Renal cortical epithelial cell (primary cell): ENCODE measurements around the gene PSMA7. TPM values are rescaled to one million over a fixed set of nuclear protein-coding genes. Genes with fewer than 3 reads are reported as not detected.
A peak's percentile ranks its signal among the peaks of the same experiment; 100 is the strongest.

Experiments
- DNase-seq: peaks from one replicate; pipeline ENCODE4 v3.0.0-alpha.2; 2011; ENCODE audit warnings: low read depth
- total RNA-seq: library from RNA; depleted of rRNA; stranded (reverse); fragments of >200 nt; gene quantifications from 2 replicates; pipeline ENCODE4 v1.2.3, GENCODE V29; 2014

Gene PSMA7
- total RNA-seq, 1 donor from 2014 or later: 356 TPM

DNA sequence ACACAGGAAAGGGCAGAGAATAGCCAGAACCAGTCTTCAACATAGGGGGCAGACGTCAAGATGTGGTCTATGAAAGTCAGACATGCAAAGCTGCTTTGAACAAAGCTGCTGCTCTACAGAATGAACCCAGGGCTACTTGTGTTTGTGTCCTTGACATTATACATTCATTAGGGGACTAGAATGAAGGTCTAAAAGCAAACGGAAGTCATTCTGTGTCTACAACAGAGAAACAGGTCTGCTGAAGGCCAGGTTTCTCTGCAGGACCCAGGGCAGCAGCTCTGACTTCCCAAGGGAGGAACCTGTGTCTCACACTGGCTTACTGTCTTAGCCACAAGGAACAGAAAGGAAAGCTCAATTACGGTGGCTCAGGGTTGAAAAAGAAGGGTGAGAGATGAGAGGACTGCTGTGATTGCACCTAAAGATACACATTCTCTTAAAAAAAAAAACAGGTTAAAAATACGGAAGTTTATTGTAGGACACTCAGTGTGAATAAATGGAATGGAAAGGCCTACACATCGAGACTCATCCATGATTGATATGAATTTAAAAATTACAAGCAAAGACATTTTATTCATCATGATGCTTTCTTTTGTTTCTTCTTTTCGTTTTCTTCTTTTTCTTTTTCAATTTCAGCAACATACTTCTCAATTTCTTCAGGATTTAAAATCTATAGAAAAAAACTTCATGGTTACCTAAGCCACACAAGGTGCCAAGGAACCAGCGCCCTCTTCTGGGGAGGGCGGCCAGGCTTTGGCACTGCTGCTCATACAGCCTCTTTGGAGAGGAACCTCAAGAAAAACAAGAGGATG, 6.7 kb downstream of the PSMA7 start:
- peak; percentile 59 for DNase-seq

DNA sequence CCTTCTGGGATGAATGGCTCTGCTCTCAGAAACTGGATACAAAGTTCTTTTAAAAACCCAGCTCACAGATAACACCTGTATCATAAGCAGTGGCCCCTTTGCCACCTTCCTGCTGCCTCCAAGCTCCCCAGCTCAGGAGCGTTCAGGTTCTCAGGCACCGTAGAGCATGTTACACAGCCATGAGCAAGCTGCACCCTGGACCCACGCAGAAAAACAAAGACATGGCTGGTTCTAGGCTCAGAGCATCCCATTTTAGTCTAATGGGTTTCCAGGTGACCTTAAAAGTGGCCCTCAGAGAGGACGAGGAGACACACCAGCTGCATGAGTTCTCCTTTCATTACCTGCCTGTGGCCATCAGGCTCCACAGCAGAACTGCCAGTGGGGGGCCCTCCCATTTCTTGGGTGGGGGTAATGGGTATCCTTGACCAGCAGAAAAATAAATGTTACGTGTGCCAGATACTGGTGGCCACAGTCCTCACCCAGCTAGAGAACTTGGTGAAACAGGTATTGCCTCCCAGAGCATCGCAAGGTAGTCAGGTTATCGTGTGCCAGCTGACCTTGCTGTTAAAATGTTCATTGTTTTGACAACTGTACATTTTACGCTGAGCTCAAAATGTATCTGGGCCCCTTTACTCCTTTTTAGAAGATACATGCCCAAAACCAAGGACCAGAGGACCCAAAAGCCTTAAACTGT, 7.5 kb downstream of the PSMA7 start:
- no peak for DNase-seq

DNA sequence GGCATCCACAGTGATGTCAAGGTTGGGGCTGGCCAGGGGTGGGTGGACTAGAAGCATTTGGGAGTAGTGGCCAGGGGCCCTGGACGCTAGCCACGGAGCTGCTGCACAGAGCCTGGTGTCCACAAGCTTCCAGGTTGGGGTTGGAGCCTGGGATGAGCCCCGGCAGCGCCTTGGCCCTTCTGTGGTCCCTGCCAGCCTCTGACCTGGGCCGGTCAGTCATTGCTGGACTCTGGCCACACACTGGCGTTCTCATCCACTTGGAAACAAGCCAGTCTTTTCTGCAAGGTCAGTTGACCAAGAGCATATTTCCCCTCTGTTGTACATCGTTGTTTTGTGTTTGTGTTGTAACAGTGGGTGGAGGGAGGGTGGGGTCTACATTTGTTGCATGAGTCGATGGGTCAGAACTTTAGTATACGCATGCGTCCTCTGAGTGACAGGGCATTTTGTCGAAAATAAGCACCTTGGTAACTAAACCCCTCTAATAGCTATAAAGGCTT, 8.4 kb downstream of the PSMA7 start:
- DNase-seq: peak; percentile 37

DNA sequence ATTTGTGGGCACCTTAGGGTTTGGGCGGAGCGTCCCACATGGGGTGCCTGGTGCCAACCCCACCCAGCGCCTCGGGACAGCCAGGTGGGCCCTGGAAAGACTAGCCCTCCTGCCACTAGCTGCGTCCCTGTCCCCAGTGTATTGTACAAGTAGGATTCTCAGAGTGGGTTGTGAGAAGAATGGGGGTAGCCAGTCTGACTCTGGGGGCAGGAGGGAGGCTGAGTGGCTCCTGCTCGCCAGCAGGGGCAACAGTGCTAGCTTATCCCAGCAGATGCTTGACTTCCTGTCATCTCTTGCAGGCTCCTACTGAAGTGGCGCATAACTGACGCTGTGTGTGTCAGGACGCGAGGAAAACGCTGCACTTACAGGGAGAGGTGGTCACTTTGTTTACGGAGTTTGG, 9.3 kb downstream of the PSMA7 start:
- no peak for DNase-seq

DNA sequence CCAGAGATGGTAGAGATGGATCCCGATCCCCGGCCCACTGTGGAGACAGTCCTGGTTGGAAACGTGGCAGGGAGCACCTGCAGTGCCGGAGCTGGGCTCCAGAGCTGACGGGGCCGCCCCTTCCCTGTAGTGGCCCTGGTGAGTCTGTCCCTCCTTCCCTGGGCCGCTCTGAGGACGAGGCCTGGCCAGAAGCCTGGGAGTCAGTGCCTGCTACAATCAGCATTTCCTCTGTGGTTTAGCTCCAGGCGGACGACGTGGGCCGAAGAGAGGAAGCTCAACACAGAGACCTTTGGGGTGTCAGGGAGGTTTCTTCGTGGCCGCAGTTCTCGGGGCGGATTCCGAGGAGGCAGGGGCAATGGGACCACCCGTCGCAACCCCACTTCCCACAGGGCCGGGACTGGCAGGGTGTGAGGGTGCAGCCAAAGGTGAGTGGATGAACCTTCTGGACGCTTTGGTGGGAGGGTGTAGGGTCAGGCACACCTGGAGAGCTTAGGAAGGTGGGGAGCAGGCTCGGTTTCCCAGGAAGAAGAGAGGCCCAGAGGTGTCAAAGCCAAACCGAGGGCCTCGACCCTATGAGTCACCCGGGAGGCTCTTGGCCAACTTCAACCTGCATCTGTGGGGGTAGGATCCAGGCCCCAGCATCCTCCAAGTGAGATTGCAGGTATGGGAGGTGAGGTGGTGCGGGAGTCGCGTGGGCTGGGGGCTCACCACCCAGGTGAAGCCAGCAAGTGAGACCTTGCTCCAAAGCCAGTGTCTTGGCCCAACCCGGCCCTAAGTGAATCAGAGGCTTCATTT, 9.9 kb downstream of the PSMA7 start:
- no peak for DNase-seq

DNA sequence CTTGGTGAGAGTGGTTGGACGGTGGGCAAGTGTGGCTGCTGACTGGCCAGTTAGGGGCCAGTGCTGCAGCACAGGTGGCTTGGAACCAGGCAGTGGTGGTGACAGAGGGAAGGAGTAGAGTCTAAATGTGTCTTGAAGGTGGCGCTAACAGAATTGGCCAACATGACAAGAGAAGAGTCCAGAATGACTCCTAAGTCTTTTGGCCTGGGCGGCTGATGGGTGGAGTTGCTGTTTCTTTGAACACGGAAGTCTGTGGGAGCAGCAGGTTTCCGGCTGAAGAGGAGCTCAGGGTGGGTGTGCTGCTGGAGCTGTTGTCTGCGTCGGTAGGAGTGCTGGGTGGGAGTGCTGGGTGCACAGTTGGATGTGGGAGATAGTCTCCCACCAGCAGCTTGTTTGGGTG, 10.8 kb downstream of the PSMA7 start:
- DNase-seq: no peak

DNA sequence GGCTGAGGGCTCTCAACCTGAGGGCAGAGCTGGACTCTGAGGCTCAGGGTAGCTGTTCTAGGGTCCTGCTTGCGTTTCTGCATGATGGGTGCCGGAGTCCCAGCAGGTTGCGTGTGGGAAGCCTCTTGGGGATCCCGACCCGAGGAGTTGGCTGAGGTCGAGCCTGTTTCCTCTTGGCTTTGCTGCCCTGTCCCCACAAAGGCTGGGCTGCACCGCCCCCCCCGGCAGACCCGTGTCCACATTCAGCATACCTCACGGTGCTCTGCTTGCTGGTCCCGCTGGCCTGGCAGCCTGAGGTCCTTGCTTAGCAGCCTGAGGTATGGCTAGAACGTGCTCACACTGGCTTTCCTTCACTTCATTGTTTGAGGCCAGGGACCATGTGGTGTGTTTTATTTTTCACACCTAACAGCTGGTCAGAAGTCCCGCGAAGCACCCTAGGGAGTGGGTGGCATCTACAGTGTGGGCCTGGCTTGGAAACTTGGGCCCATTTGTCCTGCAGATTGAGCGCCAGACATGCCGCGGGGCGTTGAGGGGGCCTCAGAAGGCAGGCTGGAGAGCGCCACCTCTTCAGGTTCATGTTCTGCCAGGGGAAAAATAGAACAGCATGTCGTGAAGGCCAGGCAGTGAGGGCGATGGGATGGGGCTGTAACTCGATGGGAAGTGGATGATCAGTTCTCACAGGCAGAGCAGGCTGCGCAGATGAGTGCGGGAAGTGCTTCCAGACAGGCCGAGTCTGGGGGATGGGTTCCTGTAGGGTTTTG, 11.5 kb downstream of the PSMA7 start:
- DNase-seq: no peak

DNA sequence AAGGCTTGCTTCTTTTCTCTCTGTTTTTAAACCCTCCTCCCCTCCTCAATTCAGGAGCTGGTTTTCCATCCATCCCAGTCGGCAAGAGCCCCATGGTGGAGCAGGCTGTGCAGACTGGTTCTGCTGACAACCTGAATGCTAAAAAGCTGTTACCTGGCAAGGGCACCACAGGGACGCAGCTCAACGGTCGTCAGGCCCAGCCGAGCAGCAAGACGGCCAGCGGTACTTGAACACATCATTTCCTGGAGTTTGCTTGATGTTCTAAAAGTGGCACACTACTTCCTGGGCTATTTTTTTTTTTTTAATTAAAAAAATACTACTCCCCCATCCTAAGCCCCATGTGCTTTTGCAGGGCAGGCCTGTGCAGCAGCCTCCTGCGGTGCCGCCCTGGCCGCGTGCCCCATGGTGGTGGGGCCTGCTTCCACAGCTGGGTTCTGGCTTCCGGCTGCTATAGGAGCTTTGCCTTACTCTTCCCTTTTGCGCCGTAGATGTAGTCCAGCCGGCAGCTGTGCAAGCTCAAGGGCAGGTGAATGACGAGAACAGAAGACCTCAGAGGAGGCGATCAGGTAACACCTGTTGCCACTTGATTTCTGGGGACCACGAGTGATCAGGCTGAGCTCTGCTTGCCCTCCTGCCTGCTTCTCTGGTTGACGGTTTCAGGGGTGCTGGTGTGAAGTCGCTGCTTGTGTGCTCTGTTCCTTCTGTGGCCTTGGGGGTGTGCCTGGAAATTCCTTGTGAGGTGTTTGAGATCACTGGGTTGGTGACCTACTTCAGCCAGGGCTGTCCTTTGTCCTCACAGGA, 13.3 kb downstream of the PSMA7 start:
- no peak for DNase-seq

DNA sequence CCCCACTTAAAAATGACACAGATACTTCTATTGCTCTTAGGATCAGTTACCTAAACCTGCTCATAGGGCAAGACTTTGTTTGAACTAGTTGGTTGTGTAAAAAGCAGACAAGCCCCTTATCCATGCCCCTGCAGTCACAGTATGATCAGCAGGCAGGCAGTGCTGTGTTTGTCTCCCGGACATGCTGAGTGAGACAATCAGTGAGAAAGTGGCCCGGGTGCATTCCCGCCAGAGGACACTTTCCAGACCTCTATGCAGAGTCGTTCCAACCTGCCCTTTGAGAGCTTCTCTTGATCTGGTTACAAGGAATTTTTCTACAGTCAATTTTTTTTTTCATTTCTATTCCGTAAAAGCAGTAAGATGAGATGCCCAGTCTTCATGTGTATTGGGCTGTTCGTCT, 14.7 kb downstream of the PSMA7 start:
- no peak for DNase-seq

DNA sequence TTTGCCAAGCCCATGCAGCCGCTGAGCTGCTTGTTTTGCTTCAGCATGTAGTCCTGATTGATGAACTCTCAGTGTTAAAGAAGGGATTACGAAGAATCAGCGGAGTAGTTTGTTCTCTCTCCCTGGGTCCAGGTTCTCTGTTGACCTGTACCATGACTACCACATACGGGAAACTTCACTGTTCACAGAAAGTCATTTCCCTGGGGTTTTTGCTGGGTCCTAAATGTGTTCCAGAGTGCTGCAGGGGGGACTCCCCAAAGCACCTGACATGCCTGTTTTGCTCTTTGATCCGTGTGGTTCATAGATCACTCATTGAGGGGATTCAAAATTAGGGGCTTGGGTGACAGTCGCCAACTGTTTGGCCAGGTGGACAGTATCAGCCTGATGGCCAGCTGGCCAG, 15.4 kb downstream of the PSMA7 start:
- no peak for DNase-seq

DNA sequence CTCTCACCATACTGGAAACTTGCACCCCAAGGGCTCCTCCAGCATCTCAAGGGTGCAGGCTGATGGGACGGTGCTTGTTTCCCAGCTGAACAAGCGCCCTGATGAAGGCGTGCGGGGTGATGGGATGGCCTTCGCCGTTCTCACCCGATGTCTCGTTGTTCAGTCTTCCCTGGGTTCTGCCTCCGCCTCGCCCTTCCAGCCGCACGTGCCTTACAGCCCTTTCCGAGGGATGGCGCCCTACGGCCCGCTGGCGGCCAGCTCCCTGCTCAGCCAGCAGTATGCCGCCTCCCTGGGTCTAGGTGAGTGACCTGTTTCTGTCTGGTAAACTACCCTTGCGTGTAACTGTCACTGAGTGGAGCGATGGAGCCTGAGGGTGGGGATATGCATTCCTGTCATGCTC, 17.1 kb downstream of the PSMA7 start:
- no peak for DNase-seq

DNA sequence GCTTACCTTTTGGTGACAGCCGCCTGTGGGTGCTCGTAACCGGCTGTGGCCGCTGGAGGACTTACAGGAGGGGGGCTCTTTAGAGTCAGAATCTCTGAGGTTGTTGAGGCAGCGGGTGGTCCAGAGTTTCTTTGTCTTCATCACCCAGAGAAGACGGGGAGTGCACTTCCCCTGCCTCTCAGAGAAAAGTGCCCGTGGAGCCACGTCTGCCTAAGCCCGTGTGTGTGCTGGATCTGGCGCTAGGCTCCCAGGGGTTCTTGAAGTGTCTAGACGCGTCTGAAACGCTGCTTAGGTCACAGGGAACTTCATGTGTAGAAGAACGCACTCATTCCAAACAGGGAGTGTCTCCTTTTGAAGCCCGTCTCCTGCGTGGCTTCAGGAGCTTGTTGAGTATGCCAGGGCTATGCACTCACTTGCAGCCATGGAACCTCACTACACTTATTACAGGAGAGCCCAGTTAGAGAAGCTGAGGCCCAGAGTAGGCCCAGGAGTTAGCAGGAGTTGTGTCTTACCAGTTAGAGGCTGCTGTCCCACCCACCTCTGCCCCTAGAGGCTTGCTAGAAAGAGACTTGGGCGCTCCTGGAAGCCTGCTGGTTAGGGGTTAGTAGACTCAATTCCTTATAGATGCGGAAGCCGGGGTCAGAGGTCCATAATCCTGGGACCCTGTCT, 19.6 kb downstream of the PSMA7 start:
- peak; percentile 21 for DNase-seq

DNA sequence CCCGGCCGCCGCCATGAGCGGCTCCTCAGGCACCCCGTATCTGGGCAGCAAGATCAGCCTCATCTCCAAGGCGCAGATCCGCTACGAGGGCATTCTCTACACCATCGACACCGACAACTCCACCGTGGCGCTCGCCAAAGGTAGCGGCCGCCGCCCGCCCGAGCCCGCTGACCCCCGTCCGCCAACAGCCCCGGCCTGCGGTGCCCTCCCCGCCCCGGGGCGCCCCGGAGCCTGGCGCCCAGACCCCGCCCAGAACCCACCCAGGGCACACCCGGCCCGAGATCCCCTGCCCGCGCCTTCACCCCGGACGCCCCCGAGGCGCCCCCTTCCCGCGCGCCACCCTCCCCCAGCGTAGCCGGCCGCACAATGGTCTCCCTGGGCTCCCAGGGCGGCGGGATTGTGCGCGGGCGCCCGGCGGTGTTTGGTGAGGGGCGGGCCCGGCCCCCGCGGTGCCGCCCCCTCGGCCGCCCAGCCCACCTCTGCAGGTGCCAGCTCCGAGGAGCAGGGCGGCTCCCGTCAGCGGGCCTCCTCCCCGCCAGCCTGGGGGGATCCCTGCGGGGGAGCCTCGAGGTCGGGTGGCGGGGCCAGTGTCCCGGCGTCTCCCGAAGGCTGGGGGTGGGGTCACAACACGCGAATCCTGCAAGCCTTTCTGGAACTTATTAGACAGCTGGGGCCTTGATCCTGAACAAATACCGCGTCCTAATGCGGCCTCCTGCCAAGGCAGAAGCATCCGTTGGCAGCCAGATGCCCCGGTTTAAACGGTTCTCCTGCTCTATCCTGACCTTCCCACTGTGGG, 20.3 kb downstream of the PSMA7 start:
- peak; percentile 10 for DNase-seq

DNA sequence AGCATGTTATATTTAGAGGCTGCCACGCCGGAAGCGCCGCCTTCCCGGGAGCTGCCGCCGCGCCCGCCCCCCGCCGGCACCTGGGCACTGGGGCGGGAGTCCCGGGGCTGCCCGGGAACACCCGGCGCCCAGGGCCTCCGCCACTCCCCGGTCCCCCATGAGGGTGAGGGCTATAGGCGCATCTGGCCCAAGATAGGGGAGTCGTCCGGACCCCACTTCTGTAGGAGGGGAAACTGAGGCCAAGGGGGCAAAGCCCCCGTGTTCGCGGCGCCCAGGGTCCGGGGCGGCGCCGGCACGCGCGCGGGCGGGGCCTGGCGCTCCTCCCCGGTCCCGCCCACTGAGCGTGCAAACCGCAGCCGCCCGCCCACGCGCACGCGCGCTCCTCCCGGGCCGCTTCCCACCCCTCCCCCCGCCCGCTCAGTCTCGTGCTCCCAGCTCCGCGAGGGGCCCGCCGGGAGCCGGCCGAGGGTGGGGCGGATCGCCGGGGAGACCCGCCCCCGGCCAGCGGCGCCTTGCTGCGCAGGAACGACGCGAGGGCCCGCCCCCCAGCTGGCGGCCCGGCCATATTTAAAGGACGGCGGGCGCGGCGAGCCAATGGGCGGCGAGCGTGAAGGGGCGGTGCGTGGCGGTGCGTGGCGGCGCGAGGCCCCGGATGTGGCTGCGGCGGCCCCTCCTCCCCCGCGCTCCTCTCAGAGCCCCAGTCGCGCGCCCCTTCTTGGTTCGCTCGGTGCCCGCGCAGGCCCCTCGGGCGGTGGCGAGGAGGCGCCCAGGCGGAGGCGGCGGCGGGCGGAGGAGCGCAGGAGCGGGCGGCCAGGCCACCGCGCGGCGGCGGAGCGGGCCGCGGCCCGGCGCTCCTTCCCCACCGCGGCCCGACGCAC, 21.2 kb downstream of the PSMA7 start, which contains the start of gene LSM14B:
Gene LSM14B, plus strand, starts transcription at position 700 of the 878 bp plus-strand sequence. CDS start 192 bp downstream, outside the sequence.
- DNase-seq: peak; percentile 85

DNA sequence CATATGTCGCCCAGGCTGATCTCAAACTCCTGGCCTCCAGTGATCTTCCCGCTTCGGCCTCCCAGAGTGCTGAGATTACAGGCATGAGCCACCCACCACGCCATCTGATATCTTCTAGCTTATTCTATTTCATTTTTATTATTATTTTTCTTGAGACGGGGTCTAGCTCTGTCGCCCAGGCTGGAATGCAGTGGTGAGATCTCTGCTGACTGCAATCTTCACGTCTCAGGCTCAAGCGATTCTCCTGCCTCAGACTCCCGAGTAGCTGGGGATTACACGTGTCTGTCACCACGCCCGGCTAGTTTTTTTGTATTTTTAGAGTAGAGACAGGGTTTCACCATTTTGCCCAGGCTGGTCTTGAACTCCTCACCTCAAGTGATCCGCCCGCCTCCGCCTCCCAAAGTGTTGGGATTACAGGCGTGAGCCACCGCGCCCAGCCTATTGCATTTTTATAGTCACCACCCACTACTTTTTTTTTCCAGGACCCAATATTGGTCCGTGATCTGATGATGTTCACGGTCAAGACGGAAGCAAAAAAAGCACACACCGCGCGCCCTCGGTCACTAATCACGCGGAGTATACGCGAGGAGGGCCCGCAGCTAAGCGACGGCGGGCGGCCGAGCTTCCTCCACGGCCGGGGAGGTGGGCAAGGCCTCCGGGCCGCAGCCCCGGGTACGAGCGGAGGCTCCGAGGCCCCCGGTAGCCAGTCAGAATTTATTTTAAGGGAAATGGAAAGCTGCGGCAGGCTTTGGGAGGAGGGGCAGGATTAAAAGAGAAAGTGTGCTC, 22.0 kb downstream of the PSMA7 start:
- peak; percentile 51 for DNase-seq

DNA sequence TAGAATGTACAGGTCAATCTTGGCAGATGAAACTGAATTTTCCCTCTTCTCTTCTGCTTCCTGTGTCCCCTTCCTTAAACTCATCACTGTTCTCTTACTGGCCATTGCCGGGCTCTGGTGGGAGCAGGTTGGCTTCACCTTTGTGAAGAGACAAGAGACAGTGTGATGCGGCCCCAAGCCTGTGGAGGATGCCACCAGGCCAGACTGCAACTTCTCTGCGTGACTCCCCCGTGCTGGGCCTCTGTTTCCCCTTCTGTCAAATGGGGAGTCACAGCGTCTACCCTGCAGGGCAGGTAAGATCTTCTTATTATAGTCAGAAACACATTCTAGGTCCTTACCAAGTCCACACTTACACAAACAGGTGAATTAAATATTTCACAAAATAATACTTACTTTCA, 22.8 kb downstream of the PSMA7 start:
- no peak for DNase-seq

DNA sequence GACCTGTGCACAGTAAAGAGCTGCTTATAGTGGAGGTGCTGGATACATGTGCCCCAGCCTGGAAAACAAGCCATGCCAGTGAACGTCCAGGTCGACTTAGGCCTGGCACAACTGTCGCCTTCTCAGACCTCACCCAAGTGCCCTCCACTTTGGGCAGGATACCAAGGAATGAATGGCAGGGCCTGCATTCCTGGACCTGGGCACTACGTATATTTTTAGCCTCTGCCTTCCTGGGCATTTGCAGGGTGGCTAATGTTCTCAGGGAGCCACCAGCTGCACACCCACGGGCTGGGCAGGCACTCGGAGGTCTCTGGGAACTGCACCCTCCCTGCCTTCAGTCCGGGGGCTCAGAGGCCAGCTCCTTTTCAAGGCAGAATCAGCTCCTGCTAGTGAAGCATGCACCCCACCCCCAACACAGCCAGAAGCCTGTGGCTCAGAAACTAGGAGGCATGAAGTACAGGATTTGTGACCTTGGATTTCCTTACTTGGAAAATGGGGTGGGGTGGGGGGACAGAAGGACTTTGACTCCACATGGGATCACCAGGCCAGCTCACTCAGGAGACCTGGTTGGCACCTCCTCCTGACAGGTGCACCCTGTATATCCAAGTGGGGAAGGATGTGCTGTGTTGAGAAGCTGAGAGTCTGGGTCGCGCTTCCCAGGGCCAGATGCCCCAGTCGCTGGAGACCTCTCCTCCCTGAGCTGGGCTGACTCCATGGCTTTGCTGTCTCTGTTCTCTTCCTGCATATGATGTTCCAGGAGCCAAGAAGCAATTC, 23.4 kb downstream of the PSMA7 start:
- no peak for DNase-seq
